ENCODE data around the gene PDAP1. TPM values are rescaled to one million over a fixed set of nuclear protein-coding genes. Genes with fewer than 3 reads are reported as not detected.

PDAP1 gene
- total RNA-seq, result 140 and 181 TPM in 2 replicates

DNA sequence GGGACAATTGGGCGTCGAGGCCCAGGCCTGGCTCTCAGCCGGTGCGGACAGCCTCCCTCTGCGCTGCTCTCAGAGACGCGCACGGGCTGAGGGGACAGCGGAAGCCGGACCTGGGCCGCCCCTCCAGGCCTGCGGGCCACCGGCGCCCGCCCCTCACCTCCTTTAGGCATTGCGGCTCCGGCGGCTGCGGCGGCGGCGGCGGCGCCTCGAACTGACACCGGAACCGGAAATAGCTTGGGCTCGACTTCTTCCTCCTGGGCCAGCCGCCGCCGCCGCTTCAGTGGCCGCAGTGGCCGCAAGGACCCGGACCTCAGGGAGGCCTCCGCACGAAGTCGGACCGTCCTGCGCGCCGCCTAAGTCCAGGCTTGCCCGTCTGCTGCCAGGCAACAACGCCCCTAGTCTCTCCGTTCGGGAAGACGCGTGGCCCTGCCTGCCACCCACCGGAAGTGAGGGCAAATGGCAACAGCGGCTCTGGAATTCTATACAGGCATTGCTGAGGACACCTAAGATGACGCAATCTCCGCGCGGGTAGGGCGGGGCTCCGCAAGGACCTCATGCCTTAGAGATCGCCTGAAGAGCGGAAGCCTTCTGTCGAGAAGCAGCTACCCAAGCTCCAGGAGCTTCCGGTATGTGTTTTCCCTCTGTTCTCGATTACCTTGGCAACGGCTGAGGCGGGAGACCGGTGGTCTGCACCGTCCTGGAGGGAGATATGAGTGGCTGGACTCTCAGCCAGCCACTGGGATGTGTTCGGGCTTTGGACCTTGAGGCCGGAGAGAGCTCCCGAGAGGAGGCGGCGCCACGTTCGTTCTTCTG lies at the start of gene PDAP1, which contains the start of gene BUD31:
Gene PDAP1, minus strand, starts transcription at position 219 of the 813 bp plus-strand sequence. Its CDS starts 49 bp downstream, at position 170.
Gene BUD31, plus strand, starts transcription at position 591 of the 813 bp plus-strand sequence. CDS start 2,124 bp downstream, outside the sequence.

GRCh38 chr7:99438573-99439480 lies 30.4 kb upstream of the PDAP1 start, which contains the start of the genes CPSF4 and PTCD1:
CPSF4 (plus strand) TSS chr7:99438943; CDS start chr7:99439083, 140 bp downstream.
PTCD1 (minus strand) TSS chr7:99438798; CDS start chr7:99435242, 3,556 bp downstream.

DNA sequence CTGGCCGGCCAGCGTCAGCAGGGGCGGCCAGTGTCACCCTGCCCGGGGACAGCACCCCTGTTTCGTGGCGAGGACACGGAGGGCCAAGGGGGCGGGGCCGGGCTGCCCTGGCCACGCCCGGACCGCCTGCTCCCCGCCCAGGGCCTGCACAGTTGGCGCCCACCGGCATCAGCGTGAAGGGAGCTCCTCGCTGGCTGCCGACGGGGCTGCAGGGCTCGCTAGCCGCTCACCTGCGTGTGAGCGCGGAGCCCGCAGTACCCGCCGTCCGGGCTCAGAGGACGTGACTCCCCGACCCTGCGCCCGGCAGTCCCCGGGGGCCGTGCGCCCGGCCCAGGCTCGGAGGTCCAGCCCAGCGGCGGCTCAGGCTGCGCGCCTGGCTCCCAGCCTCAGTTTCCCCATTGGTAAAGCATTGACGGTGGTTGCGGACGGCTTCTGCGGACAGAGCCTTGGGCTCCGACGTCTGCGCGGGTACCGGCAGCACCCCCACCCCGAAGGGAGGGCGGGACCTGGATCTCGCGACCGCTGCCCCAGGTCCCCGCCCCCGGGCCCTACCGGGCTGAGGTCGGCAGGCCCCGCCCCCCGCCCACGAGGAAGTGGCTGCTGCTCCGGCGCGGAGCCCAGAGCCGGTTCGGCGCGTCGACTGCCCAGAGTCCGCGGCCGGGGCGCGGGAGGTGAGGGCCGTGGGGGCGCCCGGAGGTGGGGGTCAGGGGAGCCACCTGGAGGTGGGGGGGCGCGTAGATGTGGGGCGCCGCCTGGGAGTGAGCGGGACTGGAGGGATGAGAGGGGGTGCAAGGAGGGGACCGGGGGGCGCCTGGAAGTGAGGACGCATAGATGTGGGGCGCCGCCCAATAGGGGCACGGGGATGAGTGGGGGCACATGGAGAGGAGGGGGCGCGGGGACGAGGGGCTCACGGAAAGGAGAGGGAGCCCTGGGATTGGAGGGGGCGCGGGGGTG lies 34.0 kb downstream of the PDAP1 start, which contains the start of gene ARPC1B:
Gene ARPC1B, plus strand, starts transcription at position 620 of the 954 bp plus-strand sequence. CDS start 10,985 bp downstream, outside the sequence.

Other genes with a start within 250 kb of the PDAP1 start
- not detected in 2 replicates for gene KPNA7, start 200.5 kb downstream of the PDAP1 start, total RNA-seq
- not detected in 2 replicates for gene MYH16, start 135.8 kb downstream of the PDAP1 start, total RNA-seq
- gene ARPC1A, start 82.7 kb downstream of the PDAP1 start, total RNA-seq, result 281 and 385 TPM in 2 replicates
- 528 and 673 TPM in 2 replicates for gene ARPC1B, start 33.9 kb downstream of the PDAP1 start, total RNA-seq
- 87.6 and 120 TPM in 2 replicates for gene BUD31, start 372 bp upstream of the PDAP1 start, total RNA-seq
- 6.2 and 8.1 TPM in 2 replicates for gene PTCD1, start 30.2 kb upstream of the PDAP1 start, total RNA-seq
- 28.5 and 36.3 TPM in 2 replicates for gene CPSF4, start 30.3 kb upstream of the PDAP1 start, total RNA-seq
- 3,963 and 4,747 TPM in 2 replicates for gene ATP5MF, start 57.6 kb upstream of the PDAP1 start, total RNA-seq
- gene ZNF789, start 64.3 kb upstream of the PDAP1 start, total RNA-seq, result 1.4 and 4.1 TPM in 2 replicates
- gene ZNF394, start 91.7 kb upstream of the PDAP1 start, total RNA-seq, result 9.9 and 11.2 TPM in 2 replicates
- 7.1 and 7.8 TPM in 2 replicates for gene ZKSCAN5, start 96.1 kb upstream of the PDAP1 start, total RNA-seq
- 4.0 and 5.5 TPM in 2 replicates for gene FAM200A, start 143.5 kb upstream of the PDAP1 start, total RNA-seq
- gene ZNF655, start 150.0 kb upstream of the PDAP1 start, total RNA-seq, result 70.2 and 76.4 TPM in 2 replicates
- not detected in 2 replicates for gene TMEM225B, start 189.7 kb upstream of the PDAP1 start, total RNA-seq
- 7.3 and 18.5 TPM in 2 replicates for gene ZSCAN25, start 208.3 kb upstream of the PDAP1 start, total RNA-seq

Measured in myometrial cell (primary cell).